ENCODE results near the gene SLC31A2. TPM values are rescaled to one million over a fixed set of nuclear protein-coding genes. Genes with fewer than 3 reads are reported as not detected.
"Not testable (repeated sequence)": the region's sequence is repeated elsewhere in the genome, so short reads cannot be mapped to it uniquely, and the experiment has no call there.

Gene SLC31A2
- total and polyA plus RNA-seq, 2 donors from 2014 or later: 10.6 to 18.6 TPM

- Histone ChIP-seq H3K9me3 (ENCODE audit: control insufficient read depth in 2 of 3, insufficient read depth in 1 of 3, low read length in 3 of 3) (no peaks in the 10 kb centered on the region), H3K27me3 (ENCODE audit: control insufficient read depth, insufficient read depth, low read length) (no peaks in the 10 kb centered on the region), H3K27ac (ENCODE audit: low read depth in 2 of 2, low read length in 2 of 2) (no peak overlapping the region), H3K36me3 (ENCODE audit: control insufficient read depth in 2 of 3, insufficient read depth in 3 of 3, low read length in 3 of 3) (no peaks in the 10 kb centered on the region), H3K4me3 (ENCODE audit: low read length in 3 of 3) (no peak overlapping the region), H3K9ac (ENCODE audit: low read length in 3 of 3) (no peak overlapping the region), H3K4me1 (ENCODE audit: control insufficient read depth in 2 of 3, insufficient read depth in 2 of 3, low read depth in 1 of 3, low read length in 3 of 3) (no peaks in the 10 kb centered on the region)
- DNase-seq: no peak
- intact Hi-C loops (cut with DNase I): no loop called here
- TF ChIP-seq CTCF (IDR thresholded peaks at IDR 0.05; ENCODE audit: borderline replicate concordance, extremely low read depth, insufficient read depth): no peak
- FAIRE-seq: no peak
Observed at GRCh38 chr9:113138760-113139159, 12.0 kb upstream of the SLC31A2 start.

GRCh38 chr9:113139225-113139829 lies 11.5 kb upstream of the SLC31A2 start:
- Histone ChIP-seq H3K4me3 (ENCODE audit: low read length in 3 of 3) (no peak overlapping the region), H3K4me1 (ENCODE audit: control insufficient read depth in 2 of 3, insufficient read depth in 2 of 3, low read depth in 1 of 3, low read length in 3 of 3) (no peaks in the 10 kb centered on the region), H3K9me3 (ENCODE audit: control insufficient read depth in 2 of 3, insufficient read depth in 1 of 3, low read length in 3 of 3) (no peaks in the 10 kb centered on the region), H3K27me3 (ENCODE audit: control insufficient read depth, insufficient read depth, low read length) (no peaks in the 10 kb centered on the region), H3K36me3 (ENCODE audit: control insufficient read depth in 2 of 3, insufficient read depth in 3 of 3, low read length in 3 of 3) (no peaks in the 10 kb centered on the region), H3K27ac (ENCODE audit: low read depth in 2 of 2, low read length in 2 of 2) (no peak overlapping the region), H3K9ac (ENCODE audit: low read length in 3 of 3) (no peak overlapping the region)
- DNase-seq (no peak), FAIRE-seq (no peak)
- TF ChIP-seq CTCF (IDR thresholded peaks at IDR 0.05; ENCODE audit: borderline replicate concordance, extremely low read depth, insufficient read depth): no peak
- intact Hi-C loops (cut with DNase I): no loop called here

- no peak for TF ChIP-seq CTCF (IDR thresholded peaks at IDR 0.05; ENCODE audit: borderline replicate concordance, extremely low read depth, insufficient read depth)
- no peak overlapping the region for H3K9ac ChIP-seq (ENCODE audit: low read length in 3 of 3)
- no peak overlapping the region for H3K27ac ChIP-seq (ENCODE audit: low read depth in 2 of 2, low read length in 2 of 2)
- H3K36me3 ChIP-seq (ENCODE audit: control insufficient read depth in 2 of 3, insufficient read depth in 3 of 3, low read length in 3 of 3): no peaks in the 10 kb centered on the region
- DNase-seq (no peak), FAIRE-seq (no peak)
- H3K4me1 ChIP-seq (ENCODE audit: control insufficient read depth in 2 of 3, insufficient read depth in 2 of 3, low read depth in 1 of 3, low read length in 3 of 3): no peaks in the 10 kb centered on the region
- H3K9me3 ChIP-seq (ENCODE audit: control insufficient read depth in 2 of 3, insufficient read depth in 1 of 3, low read length in 3 of 3): no peaks in the 10 kb centered on the region
- H3K4me3 ChIP-seq (ENCODE audit: low read length in 3 of 3): no peak overlapping the region
- H3K27me3 ChIP-seq (ENCODE audit: control insufficient read depth, insufficient read depth, low read length): no peaks in the 10 kb centered on the region
- intact Hi-C loops (cut with DNase I): no loop called here
Observed at GRCh38 chr9:113139953-113140352, 10.9 kb upstream of the SLC31A2 start.

GRCh38 chr9:113140896-113141295 lies 9.9 kb upstream of the SLC31A2 start:
- FAIRE-seq; intact Hi-C loops (cut with DNase I); DNase-seq: not testable (repeated sequence)

More at GRCh38 chr9:113140896-113141295, 9.9 kb upstream of the SLC31A2 start:
- H3K36me3 ChIP-seq (ENCODE audit: control insufficient read depth in 2 of 3, insufficient read depth in 3 of 3, low read length in 3 of 3); H3K4me3 ChIP-seq (ENCODE audit: low read length in 3 of 3); H3K9me3 ChIP-seq (ENCODE audit: control insufficient read depth in 2 of 3, insufficient read depth in 1 of 3, low read length in 3 of 3); H3K27ac ChIP-seq (ENCODE audit: low read depth in 2 of 2, low read length in 2 of 2); H3K9ac ChIP-seq (ENCODE audit: low read length in 3 of 3); H3K4me1 ChIP-seq (ENCODE audit: control insufficient read depth in 2 of 3, insufficient read depth in 2 of 3, low read depth in 1 of 3, low read length in 3 of 3); H3K27me3 ChIP-seq (ENCODE audit: control insufficient read depth, insufficient read depth, low read length): not testable (repeated sequence)

Measured in kidney (tissue), 14 donors.